GM12864 (cell line): ENCODE measurements around the gene EPB41L4B.
"Not testable (repeated sequence)": the region's sequence is repeated elsewhere in the genome, so short reads cannot be mapped to it uniquely, and the experiment has no call there.

Source experiments
- DNase-seq: peaks from one replicate; pipeline ENCODE4 v3.0.0-alpha.2; 2011; ENCODE audit warnings: low read depth
- H3K4me3 ChIP-seq: 2 replicates; pipeline ENCODE4 v1.5.1; 2011; ENCODE audit warnings: mild to moderate bottlenecking, low read depth, low read length, control low read depth
- CTCF ChIP-seq: IDR thresholded peaks from 2 replicates; pipeline ENCODE4 v1.5.1; 2011; ENCODE audit warnings: low read depth, mild to moderate bottlenecking, moderate library complexity, low read length, control low read depth, inconsistent platforms; ENCODE audit errors: missing control alignments

The EPB41L4B gene

GRCh38 chr9:109286571-109286977, 34.3 kb downstream of the EPB41L4B start:
- no peak for DNase-seq
- TF ChIP-seq CTCF: no peak
- H3K4me3 ChIP-seq: no peak overlapping the region

- not testable (repeated sequence) for DNase-seq
Measured at GRCh38 chr9:109283672-109284071, 37.2 kb downstream of the EPB41L4B start.

GRCh38 chr9:109283012-109283411, 37.8 kb downstream of the EPB41L4B start:
- no peak for TF ChIP-seq CTCF
- H3K4me3 ChIP-seq: no peak overlapping the region
- DNase-seq: no peak

More at GRCh38 chr9:109283672-109284071, 37.2 kb downstream of the EPB41L4B start:
- H3K4me3 ChIP-seq: not testable (repeated sequence)

DNA sequence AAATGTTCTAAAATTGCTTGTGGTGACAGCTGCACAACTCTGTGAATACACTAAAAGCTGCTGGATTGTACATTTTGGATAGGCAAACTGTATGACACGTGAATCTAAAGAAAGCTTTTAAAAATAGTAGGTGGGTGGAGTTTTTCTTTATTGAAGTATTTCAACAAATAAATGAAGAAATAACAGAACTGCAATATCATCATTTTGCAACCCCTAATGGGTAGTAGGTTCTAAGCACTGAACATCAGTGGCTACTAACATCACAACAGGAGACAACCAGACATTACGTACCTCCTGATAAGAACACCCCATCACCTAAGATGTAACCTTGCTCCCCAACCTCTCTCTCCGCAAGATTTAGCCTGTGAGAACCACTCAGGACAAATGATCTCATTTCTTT, 38.6 kb downstream of the EPB41L4B start:
- no peak for DNase-seq
- TF ChIP-seq CTCF: no peak
- no peak overlapping the region for H3K4me3 ChIP-seq

DNA sequence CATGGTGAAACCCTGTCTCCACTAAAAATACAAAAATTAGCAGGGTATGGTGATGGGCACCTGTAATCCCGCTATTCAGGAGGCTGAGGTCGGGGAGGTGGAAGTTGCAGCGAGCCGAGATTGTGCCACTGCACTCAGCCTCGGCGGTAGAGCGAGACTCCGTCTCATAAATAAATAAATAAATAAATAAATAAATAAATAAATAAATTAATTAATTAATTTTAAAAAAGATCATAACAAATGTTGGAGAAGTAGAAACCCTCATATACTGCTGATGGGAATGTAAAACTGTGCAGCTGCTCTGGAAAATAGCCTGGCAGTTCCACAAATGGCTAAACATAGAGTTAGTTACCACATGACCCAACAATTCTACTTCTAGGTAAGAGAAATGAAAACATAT, 39.3 kb downstream of the EPB41L4B start:
- H3K4me3 ChIP-seq: no peak overlapping the region
- no peak for TF ChIP-seq CTCF
- DNase-seq: no peak

- TF ChIP-seq CTCF: no peak
- no peak overlapping the region for H3K4me3 ChIP-seq
- DNase-seq: no peak
Measured at GRCh38 chr9:109278848-109279247, 42.0 kb downstream of the EPB41L4B start.

- DNase-seq: no peak
- TF ChIP-seq CTCF: no peak
- no peak overlapping the region for H3K4me3 ChIP-seq
Measured at GRCh38 chr9:109278216-109278615, 42.6 kb downstream of the EPB41L4B start.

GRCh38 chr9:109277451-109277850, 43.4 kb downstream of the EPB41L4B start:
- no peak for TF ChIP-seq CTCF
- no peak for DNase-seq
- no peak overlapping the region for H3K4me3 ChIP-seq
